Suprapubic skin (tissue), 4 donors: ENCODE results near the gene GOLT1A. TPM values are rescaled to one million over a fixed set of nuclear protein-coding genes. Genes with fewer than 3 reads are reported as not detected.
A peak's percentile ranks its signal among the peaks of the same experiment; 100 is the strongest.

Experiments used
- DNase-seq, 2 donors: peaks; one replicate each; pipeline ENCODE4 v3.0.0-alpha.2; 2019; ENCODE audit warnings: low spot score in 2 of 2
- H3K27ac ChIP-seq: fragments of 200-600 bp; sonication (generic); one replicate; pipeline ENCODE4 v1.5.1; 2019
- H3K27me3 ChIP-seq: fragments of 200-600 bp; sonication (generic); one replicate; pipeline ENCODE4 v1.5.1; 2019
- H3K36me3 ChIP-seq: fragments of 200-600 bp; sonication (generic); one replicate; pipeline ENCODE4 v1.5.1; 2019
- H3K4me1 ChIP-seq: fragments of 200-600 bp; sonication (generic); one replicate; pipeline ENCODE4 v1.5.1; 2019
- H3K4me3 ChIP-seq: fragments of 200-600 bp; sonication (generic); one replicate; pipeline ENCODE4 v1.5.1; 2019; ENCODE audit warnings: mild to moderate bottlenecking
- H3K9me3 ChIP-seq: fragments of 200-600 bp; sonication (generic); one replicate; pipeline ENCODE4 v1.5.1; 2019
- CTCF ChIP-seq, 2 donors: fragments of 200-600 bp in 1 of 2; fragments of 450-650 bp in 1 of 2; sonication (generic) in 1 of 2; IDR thresholded peaks; one replicate each; pipeline ENCODE4 v1.5.1; 2016 to 2019; ENCODE audit warnings: antibody characterized with exemption in 2 of 2, mild to moderate bottlenecking in 1 of 2, moderate library complexity in 1 of 2
- EP300 ChIP-seq: sonication (generic); formaldehyde crosslinking; IDR thresholded peaks from one replicate; pipeline ENCODE4 v1.6.1; 2017; ENCODE audit warnings: antibody characterized with exemption
- POLR2A ChIP-seq, 2 donors: fragments of 450-650 bp; IDR thresholded peaks; one replicate each; pipeline ENCODE4 v1.6.1; 2017; ENCODE audit warnings: antibody characterized with exemption in 2 of 2, mild to moderate bottlenecking in 2 of 2, moderate library complexity in 2 of 2
- POLR2AphosphoS5 ChIP-seq, 3 donors: sonication (generic); formaldehyde crosslinking; IDR thresholded peaks; one replicate each; pipeline ENCODE4 v1.6.1; 2017; ENCODE audit warnings: antibody characterized with exemption in 3 of 3
- whole genome bisulfite sequencing: methylation state at CpG from one replicate; pipeline ENCODE4 v1.1.5; 2018; 5-methylcytosine and 5-hydroxymethylcytosine counted together
- total RNA-seq, 4 donors: library from RNA; depleted of rRNA; stranded (reverse); fragments of >200 nt; gene quantifications; one replicate each; pipeline ENCODE4 v1.1.0, GENCODE V29; 2016

Gene GOLT1A
- total RNA-seq, 4 donors from 2014 or later, result not detected

DNA sequence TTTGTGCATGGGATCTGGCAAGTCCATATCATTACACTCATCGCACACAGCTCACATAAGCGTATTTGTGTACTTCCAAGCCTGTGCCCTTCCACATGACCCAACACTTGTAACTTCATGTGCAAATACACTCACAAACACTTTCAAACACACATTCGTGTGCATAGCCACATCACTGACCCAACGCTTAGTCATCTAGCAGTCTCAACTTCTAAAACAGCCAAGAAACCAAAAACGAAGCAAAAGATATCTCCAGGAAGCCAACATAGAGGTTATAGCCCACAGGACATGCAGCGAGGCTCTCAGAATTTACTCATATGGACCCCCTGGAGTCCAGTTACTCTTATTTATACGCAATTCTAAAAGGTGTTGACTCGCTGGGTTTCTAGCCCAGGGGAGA is 10.9 kb upstream of the GOLT1A start:
- Histone ChIP-seq H3K4me3 (no peak overlapping the region), H3K4me1 (peaks cover 7% of the 10 kb centered on the region), H3K27ac (no peak overlapping the region), H3K27me3 (no peaks in the 10 kb centered on the region), H3K36me3 (peaks cover 4% of the 10 kb centered on the region), H3K9me3 (no peaks in the 10 kb centered on the region)
- TF ChIP-seq CTCF (IDR thresholded peaks at IDR 0.05), result no peak
- no peak for TF ChIP-seq POLR2A (IDR thresholded peaks at IDR 0.05)
- TF ChIP-seq POLR2AphosphoS5 (IDR thresholded peaks at IDR 0.05), result no peak
- no peak for TF ChIP-seq EP300
- WGBS, result 87% methylated on average over 8 of the region's 8 CpGs
- no peak for DNase-seq

DNA sequence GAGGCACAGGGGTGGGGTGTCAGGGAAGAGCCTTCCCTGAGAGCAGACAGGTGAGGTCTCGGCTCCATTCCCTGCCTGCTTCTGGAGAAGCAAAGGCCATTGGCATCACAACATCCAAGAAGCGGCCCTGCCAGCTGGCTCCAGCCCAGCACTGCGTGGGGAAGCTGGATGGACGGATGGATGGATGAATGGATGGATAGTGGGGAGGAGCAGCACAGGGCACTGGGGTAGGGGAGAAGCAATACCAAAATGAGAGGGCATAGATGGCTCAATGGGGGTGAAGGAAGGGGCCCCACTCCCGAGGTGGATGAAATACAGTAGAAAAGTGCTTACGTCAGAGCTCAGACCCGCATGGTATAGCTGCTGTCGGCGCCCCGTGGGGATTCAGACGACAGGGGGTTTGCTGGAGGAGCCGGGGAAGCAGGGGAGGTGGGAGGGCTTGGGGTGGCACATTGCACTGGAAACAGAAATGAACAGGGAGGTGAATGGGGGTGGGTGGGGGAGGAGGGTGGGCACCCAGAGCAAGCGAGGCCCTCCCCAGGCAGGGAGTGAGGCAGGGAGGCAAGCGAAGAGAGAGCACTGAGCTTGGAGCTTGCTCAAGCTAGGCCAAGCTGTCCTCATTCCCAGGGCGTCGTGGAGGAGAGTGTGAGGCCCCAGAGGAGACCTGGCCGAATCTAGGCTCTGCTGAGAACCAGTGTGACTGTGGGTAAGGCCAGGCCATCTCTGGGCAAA is 9.5 kb upstream of the GOLT1A start:
- Histone ChIP-seq H3K27ac (no peak overlapping the region), H3K9me3 (no peaks in the 10 kb centered on the region), H3K36me3 (peaks cover 4% of the 10 kb centered on the region), H3K4me1 (peaks cover 7% of the 10 kb centered on the region), H3K4me3 (no peak overlapping the region), H3K27me3 (no peaks in the 10 kb centered on the region)
- 77% methylated on average over 17 of the region's 17 CpGs for WGBS
- no peak for TF ChIP-seq EP300
- TF ChIP-seq POLR2A (IDR thresholded peaks at IDR 0.05), result no peak
- TF ChIP-seq POLR2AphosphoS5 (IDR thresholded peaks at IDR 0.05), result no peak
- no peak for TF ChIP-seq CTCF (IDR thresholded peaks at IDR 0.05)
- DNase-seq, result peak in 1 of 2 donors; percentile 51

- DNase-seq, result no peak
- Histone ChIP-seq H3K4me1 (peaks cover 7% of the 10 kb centered on the region), H3K9me3 (no peaks in the 10 kb centered on the region), H3K4me3 (no peak overlapping the region), H3K27ac (no peak overlapping the region), H3K36me3 (peaks cover 4% of the 10 kb centered on the region), H3K27me3 (no peaks in the 10 kb centered on the region)
- TF ChIP-seq EP300 (no peak), POLR2A (IDR thresholded peaks at IDR 0.05) (no peak), CTCF (IDR thresholded peaks at IDR 0.05) (no peak), POLR2AphosphoS5 (IDR thresholded peaks at IDR 0.05) (no peak)
- 90% methylated on average over 3 of the region's 3 CpGs for WGBS
Observed at GRCh38 chr1:204222764-204223055, 8.9 kb upstream of the GOLT1A start.

DNA sequence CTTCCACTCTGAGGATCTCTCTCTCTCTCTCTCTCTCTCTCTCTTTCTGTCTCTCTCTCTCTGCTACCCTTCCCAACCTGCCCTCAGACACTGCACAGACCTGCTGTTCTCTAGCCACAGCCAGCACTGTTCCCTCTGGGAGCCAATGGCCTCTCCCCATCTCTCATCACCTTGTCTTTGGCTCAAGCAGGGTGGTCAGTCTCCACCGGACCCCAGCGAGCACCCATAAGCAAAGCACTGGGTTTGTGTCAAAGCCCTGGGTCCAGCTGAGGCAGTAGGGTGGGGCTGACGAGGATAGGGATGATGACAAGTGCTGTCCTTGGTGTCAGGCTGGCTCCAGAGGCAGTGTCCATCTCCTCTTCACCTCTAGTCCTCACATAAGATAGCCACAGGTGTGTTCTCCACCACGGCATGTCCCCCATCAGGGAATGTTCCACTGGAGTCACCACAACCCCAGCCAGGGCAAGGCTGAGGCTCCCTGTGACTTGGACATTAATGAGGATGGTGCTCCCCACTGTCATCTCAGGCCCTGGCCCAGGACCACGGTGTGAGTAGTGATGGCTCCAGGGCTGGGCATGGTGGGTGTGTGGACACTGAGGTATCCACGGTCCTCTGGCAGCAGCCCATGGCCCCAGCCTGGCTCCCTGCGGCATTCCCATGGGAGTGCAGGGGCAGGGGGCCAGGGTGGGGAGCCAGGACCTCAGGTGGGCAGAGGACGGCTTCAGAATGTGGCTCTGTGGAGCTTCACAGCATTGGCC is 8.4 kb upstream of the GOLT1A start:
- H3K27me3 ChIP-seq, result no peaks in the 10 kb centered on the region
- peaks cover 4% of the 10 kb centered on the region for H3K36me3 ChIP-seq
- TF ChIP-seq POLR2A (IDR thresholded peaks at IDR 0.05) (no peak), POLR2AphosphoS5 (IDR thresholded peaks at IDR 0.05) (no peak), EP300 (no peak), CTCF (IDR thresholded peaks at IDR 0.05) (no peak)
- peaks cover 7% of the 10 kb centered on the region for H3K4me1 ChIP-seq
- H3K9me3 ChIP-seq, result no peaks in the 10 kb centered on the region
- 96% methylated on average over 5 of the region's 8 CpGs for WGBS
- no peak overlapping the region for H3K4me3 ChIP-seq
- no peak overlapping the region for H3K27ac ChIP-seq
- peak in 1 of 2 donors; percentile 43 for DNase-seq

DNA sequence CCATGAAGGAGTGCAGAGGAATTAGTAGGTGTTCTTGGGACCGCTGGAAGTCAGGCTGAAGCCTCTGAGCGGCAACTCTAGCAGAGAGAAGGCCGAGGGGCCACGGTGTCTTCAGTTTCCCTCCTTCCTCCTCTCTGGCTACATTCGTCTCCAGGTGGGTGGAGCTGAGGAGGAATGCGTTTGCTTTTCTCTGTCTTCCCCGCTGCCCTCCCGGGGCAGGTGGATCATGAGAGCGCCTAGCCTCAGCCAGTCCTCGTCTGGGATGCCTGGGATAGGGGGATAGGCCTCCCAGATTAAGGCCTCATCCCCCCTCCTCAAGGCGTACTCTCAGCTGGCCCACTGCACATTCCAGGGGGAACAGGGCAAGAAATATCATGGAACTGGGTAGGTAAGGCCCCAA is 7.5 kb upstream of the GOLT1A start:
- no peak for DNase-seq
- no peak for TF ChIP-seq POLR2A (IDR thresholded peaks at IDR 0.05)
- no peak for TF ChIP-seq POLR2AphosphoS5 (IDR thresholded peaks at IDR 0.05)
- TF ChIP-seq EP300, result no peak
- no peak for TF ChIP-seq CTCF (IDR thresholded peaks at IDR 0.05)
- 98% methylated on average over 11 of the region's 11 CpGs for WGBS
- peaks cover 2% of the 10 kb centered on the region for H3K4me1 ChIP-seq
- H3K4me3 ChIP-seq, result no peak overlapping the region
- H3K36me3 ChIP-seq, result peaks cover 4% of the 10 kb centered on the region
- H3K9me3 ChIP-seq, result no peaks in the 10 kb centered on the region
- H3K27me3 ChIP-seq, result no peaks in the 10 kb centered on the region
- H3K27ac ChIP-seq, result no peak overlapping the region
